Activated T-helper 1 cell treated with anti-CD3 and anti-CD28 coated beads, Interleukin-12 subunit alpha, Interleukin-12 subunit beta, Interleukin-2, Interleukin-4 antibody, amounts not matched to agents 30 ng/mL and 10 ng/mL and 1 ng/mL, durations not matched to agents 14 hours and 24 hours and 36 hours (primary cell): ENCODE results near the gene TXLNB. TPM values are rescaled to one million over a fixed set of nuclear protein-coding genes. Genes with fewer than 3 reads are reported as not detected.

Experiments
- DNase-seq: peaks from one replicate; pipeline ENCODE4 v3.0.0; 2021; ENCODE audit warnings: low spot score
- H3K27ac Mint-ChIP-seq: one replicate; pipeline ENCODE4 v1.8.0; 2021; ENCODE audit warnings: mild to moderate bottlenecking, mixed read lengths
- H3K27me3 Mint-ChIP-seq: one replicate; pipeline ENCODE4 v1.8.0; 2022; ENCODE audit warnings: mild to moderate bottlenecking, moderate library complexity, mixed read lengths; ENCODE audit not compliant: insufficient read depth
- H3K36me3 Mint-ChIP-seq: one replicate; pipeline ENCODE4 v1.8.0; 2021; ENCODE audit warnings: low read depth, mixed read lengths
- H3K4me1 Mint-ChIP-seq: one replicate; pipeline ENCODE4 v1.8.0; 2021; ENCODE audit warnings: low read depth, mixed read lengths
- H3K4me3 Mint-ChIP-seq: one replicate; pipeline ENCODE4 v1.8.0; 2021; ENCODE audit warnings: mild to moderate bottlenecking, moderate library complexity, mixed read lengths
- H3K9me3 Mint-ChIP-seq: one replicate; pipeline ENCODE4 v1.8.0; 2021; ENCODE audit warnings: mixed read lengths
- intact Hi-C: fragments of 100-400 bp; cut with micrococcal nuclease; formaldehyde crosslinking; loops from one replicate; pipeline ENCODE4 v1.15.1; 2024
- total RNA-seq: library from RNA; stranded (reverse); gene quantifications from 2 replicates; pipeline ENCODE4 v1.2.3, GENCODE V29; 2022

The TXLNB gene
- total RNA-seq, 1 donor from 2014 or later = 0.08 TPM

DNA sequence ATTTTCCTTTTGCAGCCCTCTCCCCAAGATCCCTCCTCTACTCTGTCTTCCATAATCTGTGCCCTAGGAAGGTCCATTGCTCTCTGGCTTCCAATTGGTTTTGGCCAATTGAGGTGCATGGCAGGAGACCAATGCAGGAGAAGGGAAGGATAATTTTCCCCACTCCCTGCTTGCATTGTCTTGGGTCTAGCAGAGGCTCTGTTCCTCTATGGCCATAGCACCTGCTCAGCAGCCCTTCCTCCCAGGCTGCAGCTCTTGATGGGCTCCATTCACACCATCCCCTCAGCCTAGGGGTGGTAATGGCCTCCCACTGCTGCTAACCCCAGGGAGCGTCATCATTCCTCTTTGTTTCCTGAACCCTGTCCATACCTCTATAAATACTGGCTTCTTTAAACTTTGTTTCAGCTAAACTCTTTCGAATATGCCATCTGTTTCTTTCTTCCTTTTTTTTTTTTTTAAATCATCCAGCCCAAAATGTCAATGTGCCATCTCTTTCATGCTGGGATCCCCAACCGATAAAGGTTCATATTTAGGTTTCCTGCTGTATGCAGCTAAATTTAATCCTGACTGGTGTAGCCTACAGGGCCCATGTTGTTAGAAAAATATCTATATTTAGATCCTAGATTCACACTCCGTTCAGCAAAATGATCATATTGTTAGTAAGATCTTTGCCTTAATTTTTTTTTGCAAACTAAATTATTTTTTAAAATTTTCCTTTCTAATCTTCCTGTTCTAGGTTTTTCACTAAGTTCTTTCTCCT is 93.1 kb downstream of the TXLNB start:
- intact Hi-C loops = no loop called here
- H3K36me3 Mint-ChIP-seq = peaks cover 2% of the 10 kb centered on the region
- H3K4me3 Mint-ChIP-seq = no peak overlapping the region
- peaks cover 11% of the 10 kb centered on the region for H3K9me3 Mint-ChIP-seq
- no peak overlapping the region for H3K27ac Mint-ChIP-seq
- no peaks in the 10 kb centered on the region for H3K27me3 Mint-ChIP-seq
- DNase-seq = no peak
- no peaks in the 10 kb centered on the region for H3K4me1 Mint-ChIP-seq

DNA sequence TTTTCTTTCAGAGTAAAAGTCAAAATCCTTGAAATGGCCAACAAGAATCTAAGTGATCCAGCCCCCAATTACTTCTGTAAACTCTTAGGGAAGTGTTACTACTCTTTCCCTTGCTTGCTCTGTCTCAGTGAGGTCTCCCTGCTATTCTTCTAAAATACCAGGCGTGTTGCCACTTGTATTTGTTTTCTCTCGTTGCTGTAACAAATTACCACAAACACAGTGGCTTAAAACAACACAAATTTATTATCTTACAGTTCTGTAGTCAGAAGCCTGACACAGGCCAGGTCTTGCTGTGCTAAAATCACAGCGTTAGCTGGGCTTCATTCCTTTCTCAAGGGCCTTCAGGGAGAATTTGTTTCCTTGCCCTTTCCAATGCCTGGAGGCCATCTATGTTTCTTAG is 97.1 kb downstream of the TXLNB start:
- H3K36me3 Mint-ChIP-seq = peaks cover 3% of the 10 kb centered on the region
- H3K27me3 Mint-ChIP-seq = no peaks in the 10 kb centered on the region
- no peaks in the 10 kb centered on the region for H3K4me1 Mint-ChIP-seq
- no peak overlapping the region for H3K27ac Mint-ChIP-seq
- H3K9me3 Mint-ChIP-seq = peaks cover 7% of the 10 kb centered on the region
- no peak for DNase-seq
- no peak overlapping the region for H3K4me3 Mint-ChIP-seq
- intact Hi-C loops = no loop called here

Other genes with a start within 250 kb of the TXLNB start
- gene HECA, start 156.9 kb downstream of the TXLNB start, total RNA-seq = 49.1 and 49.9 TPM in 2 replicates
- gene CITED2, start 82.7 kb upstream of the TXLNB start, total RNA-seq = 72.5 and 73.7 TPM in 2 replicates